ENCODE measurements around the gene CACNA1B.
A peak's percentile ranks its signal among the peaks of the same experiment; 100 is the strongest.
"Not testable (repeated sequence)": the region's sequence is repeated elsewhere in the genome, so short reads cannot be mapped to it uniquely, and the experiment has no call there.

Gene CACNA1B

GRCh38 chr9:138134581-138134980, 257.0 kb downstream of the CACNA1B start:
- H3K4me3 ChIP-seq, H3K9me3 ChIP-seq, H3K36me3 ChIP-seq, H4K20me1 ChIP-seq, H3K27ac ChIP-seq, H3K4me1 ChIP-seq, H3K27me3 ChIP-seq, H3K9ac ChIP-seq: not testable (repeated sequence)
- H3K4me2 ChIP-seq: peak overlapping the region; percentile 24; the same call in 1 of the 2 replicates

DNA sequence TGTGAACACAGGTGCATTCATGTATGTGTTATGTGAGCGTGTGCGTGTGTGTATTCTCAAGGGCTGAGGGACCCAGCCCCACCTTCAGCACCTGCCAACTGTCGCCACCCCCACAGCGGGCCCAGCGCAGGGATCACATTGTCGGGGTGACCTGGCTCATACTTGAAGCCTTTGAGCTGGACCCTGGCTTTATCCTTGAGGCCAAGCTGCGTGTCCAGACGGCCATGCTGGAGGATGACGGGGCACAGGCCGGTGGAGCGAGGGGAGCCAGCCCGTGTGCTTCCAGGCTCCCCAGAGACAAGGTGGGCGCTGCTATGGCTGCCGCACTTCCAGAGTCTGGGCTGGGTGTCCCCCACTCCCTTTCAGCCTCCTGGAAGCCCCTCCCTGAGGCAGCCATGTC, 261.5 kb downstream of the CACNA1B start:
- not testable (repeated sequence) for H3K4me2 ChIP-seq, H4K20me1 ChIP-seq

DNA sequence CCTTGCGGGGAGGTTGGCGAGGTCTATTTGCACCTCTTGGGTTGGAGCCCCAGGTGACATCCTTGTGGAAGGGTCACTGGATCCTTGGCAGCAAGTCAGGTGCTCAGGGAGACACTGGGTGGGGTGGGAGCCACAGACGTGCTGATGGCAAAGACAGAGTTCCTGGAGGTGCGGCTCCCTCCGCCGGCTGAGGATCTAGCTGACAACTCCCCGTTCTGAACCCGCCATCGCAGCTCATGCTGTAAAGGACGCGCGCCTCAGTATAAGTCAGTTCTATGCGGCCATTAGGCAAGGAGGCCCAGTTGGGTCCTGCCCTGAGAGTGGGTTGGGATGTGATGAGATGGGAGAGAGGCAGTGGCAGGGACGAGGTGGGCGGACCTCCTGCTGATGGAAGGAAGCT, 263.4 kb downstream of the CACNA1B start:
- not testable (repeated sequence) for H3K27ac ChIP-seq, H3K9me3 ChIP-seq, H3K27me3 ChIP-seq, H3K4me3 ChIP-seq, H4K20me1 ChIP-seq, H3K4me1 ChIP-seq, H3K9ac ChIP-seq, H3K36me3 ChIP-seq, H3K4me2 ChIP-seq

More for the DNA sequence above, 261.5 kb downstream of the CACNA1B start:
- H3K9me3 ChIP-seq, H3K27me3 ChIP-seq, H3K27ac ChIP-seq, H3K9ac ChIP-seq, H3K4me1 ChIP-seq, H3K36me3 ChIP-seq, H3K4me3 ChIP-seq: not testable (repeated sequence)

DNA sequence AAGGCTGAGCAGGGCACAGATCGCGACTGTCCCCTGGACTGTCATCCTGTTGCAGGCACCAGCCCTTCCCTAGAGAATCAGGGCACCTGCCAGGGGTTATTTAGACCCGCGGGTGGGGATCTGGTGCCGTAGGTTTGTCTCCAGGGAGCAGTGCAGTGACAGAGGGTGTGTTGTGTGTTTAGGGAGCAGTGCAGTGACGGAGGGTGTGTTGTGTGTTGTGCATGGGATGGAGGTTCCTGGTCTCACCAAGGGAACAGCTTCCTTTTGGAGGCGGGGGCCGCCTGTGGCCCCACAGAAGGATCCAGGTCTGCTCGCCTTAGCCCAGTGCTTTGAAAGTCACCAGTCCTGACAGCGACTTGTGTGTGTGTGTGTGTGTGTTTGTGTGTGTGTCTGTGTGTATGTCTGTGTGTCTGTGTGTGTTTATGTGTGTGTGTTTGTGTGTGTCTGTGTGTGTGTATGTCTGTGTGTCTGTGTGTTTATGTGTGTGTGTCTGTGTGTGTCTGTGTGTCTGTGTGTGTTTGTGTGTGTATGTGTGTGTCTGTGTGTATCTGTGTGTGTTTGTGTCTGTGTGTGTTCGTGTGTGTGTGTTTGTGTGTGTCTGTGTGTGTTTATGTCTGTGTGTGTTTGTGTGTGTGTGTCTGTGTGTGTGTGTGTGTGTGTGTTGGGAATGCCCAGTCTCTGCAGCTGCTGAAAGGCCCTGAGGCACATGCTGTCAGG, 265.1 kb downstream of the CACNA1B start:
- H3K9me3 ChIP-seq, H3K27ac ChIP-seq, H4K20me1 ChIP-seq, H3K36me3 ChIP-seq, H3K4me1 ChIP-seq, H3K27me3 ChIP-seq, H3K9ac ChIP-seq, H3K4me2 ChIP-seq, H3K4me3 ChIP-seq: not testable (repeated sequence)

DNA sequence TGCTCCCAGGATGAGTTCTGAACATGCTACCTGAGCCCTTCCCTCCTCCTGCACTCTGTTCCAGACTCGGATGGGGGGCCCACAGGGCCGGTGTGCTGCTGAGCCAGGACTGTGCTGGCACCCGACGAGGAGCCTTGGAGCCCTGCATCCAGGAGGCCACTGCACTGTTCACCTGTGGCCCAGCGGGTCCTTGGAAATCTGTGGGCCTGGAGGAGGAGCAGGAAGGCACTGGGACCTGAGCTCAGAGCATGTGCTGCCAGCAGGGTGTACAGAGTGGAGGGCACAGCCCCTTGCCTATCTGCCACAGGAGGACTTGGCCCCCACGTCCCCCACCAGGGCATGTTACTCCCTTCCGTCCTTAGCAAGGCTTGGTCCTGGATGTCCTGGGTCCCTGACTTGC, 265.9 kb downstream of the CACNA1B start:
- not testable (repeated sequence) for H3K4me1 ChIP-seq, H4K20me1 ChIP-seq, H3K9ac ChIP-seq, H3K36me3 ChIP-seq, H3K4me3 ChIP-seq, H3K4me2 ChIP-seq, H3K27ac ChIP-seq, H3K27me3 ChIP-seq, H3K9me3 ChIP-seq

GRCh38 chr9:138147556-138147955, 270.0 kb downstream of the CACNA1B start:
- not testable (repeated sequence) for H3K9ac ChIP-seq, H3K27me3 ChIP-seq, H3K9me3 ChIP-seq, H3K4me3 ChIP-seq, H3K27ac ChIP-seq, H3K36me3 ChIP-seq, H4K20me1 ChIP-seq, H3K4me2 ChIP-seq, H3K4me1 ChIP-seq

- not testable (repeated sequence) for H3K9ac ChIP-seq, H3K27ac ChIP-seq, H3K4me2 ChIP-seq, H3K27me3 ChIP-seq, H3K36me3 ChIP-seq, H3K4me1 ChIP-seq, H4K20me1 ChIP-seq, H3K9me3 ChIP-seq, H3K4me3 ChIP-seq
Observed at GRCh38 chr9:138149672-138150656, 272.4 kb downstream of the CACNA1B start.

DNA sequence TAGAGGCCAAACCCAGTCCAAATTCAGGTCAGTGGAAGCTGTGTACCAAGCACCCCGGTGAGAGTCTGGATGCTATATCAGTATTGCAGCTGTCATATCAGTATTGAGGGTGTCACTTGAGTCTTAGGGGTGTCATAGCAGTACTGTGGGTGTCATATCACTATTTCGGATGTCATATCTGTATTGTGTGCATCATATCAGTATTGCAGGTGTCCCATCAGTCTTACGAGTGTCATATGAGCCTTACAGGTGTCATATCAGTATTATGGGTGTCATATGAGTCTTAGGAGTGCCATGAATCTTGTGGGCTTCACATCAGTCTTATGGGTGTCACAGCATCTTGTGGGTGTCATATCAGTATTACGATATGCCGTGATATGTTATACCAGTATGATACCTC, 278.2 kb downstream of the CACNA1B start:
- H3K9me3 ChIP-seq, H3K27me3 ChIP-seq, H3K27ac ChIP-seq, H3K4me3 ChIP-seq, H3K4me1 ChIP-seq, H3K36me3 ChIP-seq, H3K4me2 ChIP-seq, H3K9ac ChIP-seq, H4K20me1 ChIP-seq: not testable (repeated sequence)

- H3K27ac ChIP-seq, H3K36me3 ChIP-seq, H4K20me1 ChIP-seq, H3K9me3 ChIP-seq, H3K4me3 ChIP-seq, H3K4me2 ChIP-seq, H3K4me1 ChIP-seq, H3K9ac ChIP-seq, H3K27me3 ChIP-seq: not testable (repeated sequence)
Observed at GRCh38 chr9:138166793-138167192, 289.2 kb downstream of the CACNA1B start.
